ENCODE measurements around the gene MRAS.

The MRAS gene

DNA sequence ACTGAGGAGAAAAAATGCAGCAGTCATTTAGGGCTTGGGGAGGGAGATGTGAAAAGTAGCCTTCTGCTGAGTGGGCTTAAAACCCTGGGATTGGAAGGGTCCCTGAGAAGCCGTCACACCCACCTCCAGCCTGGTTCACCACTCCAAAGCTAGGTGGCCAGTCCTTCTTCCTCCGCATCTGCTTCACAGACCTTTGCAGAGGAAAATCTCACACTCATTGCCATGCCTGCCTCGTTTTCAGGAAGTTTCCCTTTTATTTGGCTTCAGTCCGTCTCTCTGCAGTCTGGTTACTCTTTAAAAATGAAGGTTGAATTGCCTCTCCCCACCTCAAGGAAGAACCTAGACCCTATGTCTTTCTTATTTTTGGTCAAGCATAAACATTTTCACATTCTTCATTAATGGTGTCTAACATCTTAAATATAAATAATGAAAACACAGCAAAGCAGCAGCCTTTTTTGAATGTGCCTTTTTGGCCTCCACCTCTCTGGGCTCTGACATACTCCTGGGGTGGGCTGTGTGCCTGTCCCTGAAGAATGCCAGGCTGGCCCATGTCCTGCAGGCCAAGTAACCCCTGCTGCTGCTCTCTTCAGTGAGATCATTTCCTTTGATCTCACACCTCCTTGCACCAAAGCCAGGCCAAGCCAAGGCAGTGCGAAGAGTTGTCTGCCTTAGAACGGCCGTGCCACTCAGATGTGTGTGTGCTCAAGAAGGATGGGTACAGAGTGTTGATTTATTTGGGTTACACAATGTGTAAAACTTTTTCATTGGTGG, 11.0 kb downstream of the MRAS start:
- TF ChIP-seq, protein P1, sequence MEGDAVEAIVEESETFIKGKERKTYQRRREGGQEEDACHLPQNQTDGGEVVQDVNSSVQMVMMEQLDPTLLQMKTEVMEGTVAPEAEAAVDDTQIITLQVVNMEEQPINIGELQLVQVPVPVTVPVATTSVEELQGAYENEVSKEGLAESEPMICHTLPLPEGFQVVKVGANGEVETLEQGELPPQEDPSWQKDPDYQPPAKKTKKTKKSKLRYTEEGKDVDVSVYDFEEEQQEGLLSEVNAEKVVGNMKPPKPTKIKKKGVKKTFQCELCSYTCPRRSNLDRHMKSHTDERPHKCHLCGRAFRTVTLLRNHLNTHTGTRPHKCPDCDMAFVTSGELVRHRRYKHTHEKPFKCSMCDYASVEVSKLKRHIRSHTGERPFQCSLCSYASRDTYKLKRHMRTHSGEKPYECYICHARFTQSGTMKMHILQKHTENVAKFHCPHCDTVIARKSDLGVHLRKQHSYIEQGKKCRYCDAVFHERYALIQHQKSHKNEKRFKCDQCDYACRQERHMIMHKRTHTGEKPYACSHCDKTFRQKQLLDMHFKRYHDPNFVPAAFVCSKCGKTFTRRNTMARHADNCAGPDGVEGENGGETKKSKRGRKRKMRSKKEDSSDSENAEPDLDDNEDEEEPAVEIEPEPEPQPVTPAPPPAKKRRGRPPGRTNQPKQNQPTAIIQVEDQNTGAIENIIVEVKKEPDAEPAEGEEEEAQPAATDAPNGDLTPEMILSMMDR (conservative IDR thresholded peaks at IDR 0.05; ENCODE audit: control insufficient read depth, insufficient read depth, low read depth, low read length): no peak
- DNase-seq (ENCODE audit: low read depth): no peak
- H3K4me3 ChIP-seq (ENCODE audit: control insufficient read depth, low read depth, low read length): no peak overlapping the region

DNA sequence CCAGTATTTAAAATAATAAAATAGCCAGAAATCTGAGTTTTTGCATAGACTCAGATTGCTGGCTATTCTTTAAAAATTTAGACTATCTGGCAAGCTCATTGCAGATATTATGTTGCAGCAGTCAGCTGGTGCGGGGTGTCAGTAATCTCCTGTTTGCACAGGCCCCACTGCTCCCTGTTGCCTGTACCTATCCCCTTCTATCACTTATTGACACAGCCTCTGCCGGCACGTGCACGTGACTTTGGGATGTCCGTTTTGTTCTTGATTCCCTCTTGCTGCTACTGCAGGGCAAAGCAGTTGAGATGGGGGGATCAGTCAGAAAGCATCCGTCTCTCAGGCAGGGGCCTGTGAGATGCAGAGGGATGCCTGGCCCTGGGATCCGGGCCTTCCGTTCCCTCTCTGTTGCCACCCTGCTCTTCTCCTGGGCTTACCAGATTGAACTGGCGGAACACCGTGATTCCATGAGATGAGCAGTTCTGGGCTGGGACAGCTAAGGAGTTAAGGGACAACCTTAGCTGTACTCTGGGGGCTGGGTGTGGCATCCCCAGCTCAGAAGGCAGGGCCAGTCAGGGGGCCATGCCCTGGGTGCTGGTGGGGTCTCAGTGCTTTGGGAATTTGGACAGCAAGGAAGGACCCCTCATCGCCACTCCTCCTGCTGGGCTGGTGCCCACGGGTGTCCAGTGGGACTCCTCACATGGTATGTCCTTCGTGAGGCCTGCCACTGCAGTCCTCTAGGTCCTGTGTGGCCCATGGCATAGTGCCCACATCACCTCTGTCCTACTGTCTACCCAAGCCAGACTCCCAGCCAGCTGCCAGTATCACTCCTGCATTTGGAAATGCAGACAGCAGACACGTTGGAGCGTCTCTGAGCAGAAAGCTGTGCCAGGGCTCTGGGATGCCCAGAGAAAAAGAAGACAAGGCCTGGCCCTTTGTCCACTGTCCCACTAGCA, 11.8 kb downstream of the MRAS start:
- no peak overlapping the region for H3K4me3 ChIP-seq (ENCODE audit: control insufficient read depth, low read depth, low read length)
- TF ChIP-seq, protein P1 (conservative IDR thresholded peaks at IDR 0.05; ENCODE audit: control insufficient read depth, insufficient read depth, low read depth, low read length): no peak
- DNase-seq (ENCODE audit: low read depth): no peak

DNA sequence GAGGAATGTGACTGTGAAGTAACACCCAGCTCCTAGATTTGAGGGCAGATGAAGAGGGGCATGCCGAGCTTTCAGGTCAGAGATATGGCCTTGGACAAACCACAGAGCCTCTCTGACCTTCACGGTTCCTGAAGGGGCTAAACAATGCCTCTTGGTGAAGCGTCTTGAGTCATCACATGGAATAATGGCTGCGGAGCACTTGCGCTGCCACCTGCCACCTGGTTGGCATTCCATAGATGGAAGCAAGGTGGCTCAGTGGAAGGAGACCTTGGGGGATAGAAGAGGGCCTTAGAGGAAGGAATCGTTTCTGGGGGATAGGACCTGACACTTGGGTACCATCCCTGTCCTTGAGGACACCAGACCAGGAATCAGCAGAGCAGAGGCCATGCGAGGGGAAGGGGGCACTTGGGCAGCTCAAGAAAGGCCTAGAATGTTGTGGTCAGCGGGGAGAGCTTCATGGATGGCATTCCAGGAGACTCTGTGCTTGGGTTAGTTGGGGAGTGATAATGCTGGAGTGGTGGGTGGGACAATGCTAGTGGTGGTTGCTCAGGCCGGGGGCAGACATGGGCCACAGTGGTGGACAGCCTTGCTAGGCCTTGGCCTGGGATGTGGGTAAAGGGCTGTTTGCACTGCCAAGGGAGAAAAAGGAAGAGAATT, 12.6 kb downstream of the MRAS start:
- TF ChIP-seq, protein P1 (conservative IDR thresholded peaks at IDR 0.05; ENCODE audit: control insufficient read depth, insufficient read depth, low read depth, low read length): no peak
- no peak overlapping the region for H3K4me3 ChIP-seq (ENCODE audit: control insufficient read depth, low read depth, low read length)
- DNase-seq (ENCODE audit: low read depth): no peak

DNA sequence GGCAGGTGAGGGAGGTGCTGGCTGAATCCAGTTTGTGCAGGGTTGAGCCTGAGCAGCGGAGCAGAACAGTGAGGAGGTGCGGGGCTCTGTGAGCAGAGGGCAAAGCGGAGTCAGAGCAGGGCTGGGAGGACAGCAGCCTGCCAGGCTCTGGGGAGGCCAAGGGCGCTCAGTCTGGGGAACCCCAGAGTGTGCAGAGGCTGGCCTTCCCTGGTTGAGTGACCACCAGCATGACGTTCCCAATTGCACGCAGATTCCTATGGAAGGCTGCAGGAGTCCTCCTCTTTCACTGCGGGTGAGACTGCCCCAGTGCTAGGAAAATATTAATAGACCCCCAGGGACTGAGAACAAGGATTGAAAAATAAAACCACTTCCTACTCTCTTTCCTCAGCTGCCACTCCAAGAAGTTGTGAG, 13.2 kb downstream of the MRAS start:
- TF ChIP-seq, protein P1 (conservative IDR thresholded peaks at IDR 0.05; ENCODE audit: control insufficient read depth, insufficient read depth, low read depth, low read length): no peak
- no peak for DNase-seq (ENCODE audit: low read depth)
- no peak overlapping the region for H3K4me3 ChIP-seq (ENCODE audit: control insufficient read depth, low read depth, low read length)

DNA sequence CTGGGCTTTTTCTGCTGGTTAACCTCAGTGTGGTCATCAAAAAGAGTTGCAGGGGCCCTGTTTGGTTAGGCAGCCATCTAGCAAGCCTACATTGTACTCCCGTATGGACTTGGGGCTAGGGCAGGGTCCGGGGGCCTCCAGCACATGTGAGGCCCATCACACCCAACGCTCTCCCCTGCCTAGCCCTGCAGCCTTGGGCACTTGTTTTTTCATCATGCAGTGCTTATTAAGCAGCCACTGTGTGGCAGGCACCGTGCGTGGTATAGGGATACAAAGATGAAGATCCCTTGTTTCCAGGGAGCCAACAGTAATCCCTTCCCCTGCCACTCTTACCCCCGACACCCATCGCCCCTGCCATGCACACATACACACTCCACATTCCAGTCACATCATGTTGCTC, 14.2 kb downstream of the MRAS start:
- TF ChIP-seq, protein P1 (conservative IDR thresholded peaks at IDR 0.05; ENCODE audit: control insufficient read depth, insufficient read depth, low read depth, low read length): no peak
- no peak overlapping the region for H3K4me3 ChIP-seq (ENCODE audit: control insufficient read depth, low read depth, low read length)
- DNase-seq (ENCODE audit: low read depth): no peak

DNA sequence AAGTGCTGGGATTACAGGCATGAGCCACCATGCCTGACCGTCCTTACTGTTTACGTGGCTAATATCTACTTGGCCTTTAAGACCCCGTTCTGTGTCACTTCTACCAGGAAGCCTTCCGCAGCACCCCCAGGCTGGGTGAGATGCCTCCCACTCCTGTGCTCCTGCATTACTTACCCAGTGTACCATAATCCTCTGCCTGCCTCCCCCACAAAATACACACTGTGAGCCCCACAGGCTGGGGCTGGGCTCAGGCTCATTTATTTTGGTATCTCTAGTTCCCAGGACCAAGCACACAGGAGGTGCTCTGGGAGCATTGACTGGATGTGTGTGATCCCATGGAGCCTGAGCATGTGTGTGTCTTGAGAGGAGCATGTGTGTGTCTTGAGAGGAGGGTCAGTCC, 14.9 kb downstream of the MRAS start:
- no peak for DNase-seq (ENCODE audit: low read depth)
- TF ChIP-seq, protein P1 (conservative IDR thresholded peaks at IDR 0.05; ENCODE audit: control insufficient read depth, insufficient read depth, low read depth, low read length): no peak

More for the DNA sequence above, 14.9 kb downstream of the MRAS start:
- H3K4me3 ChIP-seq (ENCODE audit: control insufficient read depth, low read depth, low read length): no peak overlapping the region

All from fibroblast of mammary gland (primary cell).